NCI-H2107 (cell line): ENCODE data around the gene PITPNM3.

Source experiments
- DNase-seq: peaks from one replicate; lab custom pipeline; 2025; lab: John Stamatoyannopoulos, UW

The PITPNM3 gene

GRCh38 chr17:6551869-6552531 is 4.4 kb downstream of the PITPNM3 start:
- DNase-seq: no peak

- no peak for DNase-seq
Observed at GRCh38 chr17:6551356-6551755, 5.0 kb downstream of the PITPNM3 start.

GRCh38 chr17:6549384-6550036 is 6.8 kb downstream of the PITPNM3 start:
- no peak for DNase-seq

- no peak for DNase-seq
Observed at GRCh38 chr17:6548578-6549330, 7.6 kb downstream of the PITPNM3 start.

GRCh38 chr17:6548034-6548433 is 8.3 kb downstream of the PITPNM3 start:
- DNase-seq: no peak

GRCh38 chr17:6547336-6547735 is 9.0 kb downstream of the PITPNM3 start:
- no peak for DNase-seq

GRCh38 chr17:6546069-6546718 is 10.2 kb downstream of the PITPNM3 start:
- DNase-seq: no peak

GRCh38 chr17:6545291-6545690 is 11.1 kb downstream of the PITPNM3 start:
- DNase-seq: no peak

- DNase-seq: no peak
Observed at GRCh38 chr17:6544011-6544370, 12.4 kb downstream of the PITPNM3 start.

GRCh38 chr17:6543079-6544010 is 13.0 kb downstream of the PITPNM3 start:
- no peak for DNase-seq

GRCh38 chr17:6542577-6542976 is 13.8 kb downstream of the PITPNM3 start:
- DNase-seq: no peak

- no peak for DNase-seq
Observed at GRCh38 chr17:6541886-6542285, 14.5 kb downstream of the PITPNM3 start.

- no peak for DNase-seq
Observed at GRCh38 chr17:6539871-6540270, 16.5 kb downstream of the PITPNM3 start.

GRCh38 chr17:6536566-6537065 is 19.7 kb downstream of the PITPNM3 start:
- no peak for DNase-seq

- DNase-seq: no peak
Observed at GRCh38 chr17:6536053-6536452, 20.3 kb downstream of the PITPNM3 start.

- DNase-seq: no peak
Observed at GRCh38 chr17:6534846-6535514, 21.4 kb downstream of the PITPNM3 start.

GRCh38 chr17:6532441-6532885 is 23.9 kb downstream of the PITPNM3 start:
- DNase-seq: no peak

GRCh38 chr17:6531575-6531974 is 24.8 kb downstream of the PITPNM3 start:
- DNase-seq: no peak

- no peak for DNase-seq
Observed at GRCh38 chr17:6530324-6530920, 25.9 kb downstream of the PITPNM3 start.

- no peak for DNase-seq
Observed at GRCh38 chr17:6528557-6528956, 27.8 kb downstream of the PITPNM3 start.
